ENCODE data around the gene COPE. TPM values are rescaled to one million over a fixed set of nuclear protein-coding genes. Genes with fewer than 3 reads are reported as not detected.
A peak's percentile ranks its signal among the peaks of the same experiment; 100 is the strongest.

COPE gene
- total RNA-seq, 1 experiment from 2014 or later, result 221 TPM

GRCh38 chr19:18866800-18867123 lies 52.4 kb downstream of the COPE start:
- Histone ChIP-seq H4K20me1 (ENCODE audit: insufficient read depth) (peaks cover 38% of the 10 kb centered on the region), H3K36me3 (ENCODE audit: low read depth) (peaks cover 25% of the 10 kb centered on the region), H3K27me3 (ENCODE audit: insufficient read depth, low read depth) (no peaks in the 10 kb centered on the region), H3K4me3 (no peak overlapping the region), H3K79me2 (ENCODE audit: low read depth) (no peaks in the 10 kb centered on the region), H3K27ac (no peak overlapping the region), H3K4me2 (no peak overlapping the region), H2AFZ (no peak overlapping the region), H3K9me3 (ENCODE audit: insufficient read depth, low read depth) (no peaks in the 10 kb centered on the region), H3K4me1 (replicated peaks; ENCODE audit: insufficient read depth) (0 out of 2 replicates have a peak, but pooled peaks cover 6% of the 10 kb centered on the region), H3F3A (ENCODE audit: insufficient read depth, low read depth) (peaks cover 49% of the 10 kb centered on the region; the same call in 1 of the 2 replicates), H3K9me2 (ENCODE audit: insufficient read depth) (no peaks in the 10 kb centered on the region)
- intact Hi-C loops (cut with micrococcal nuclease; ENCODE audit: unreplicated experiment), result no loop called here
- TF ChIP-seq CTCF (conservative IDR thresholded peaks at IDR 0.05) (peak; percentile 48; the same call in 1 of the 2 replicates), EZH2 (IDR thresholded peaks at IDR 0.05; ENCODE audit: low read depth) (no peak)
- ChIA-PET CTCF (interaction anchor here (0.6 kb wide), 1 partner anchor 85 kb away, joined by 23 read pairs; no protein-coding TSS in a partner anchor), POLR2A (ENCODE audit: unreplicated experiment) (no interaction called here)
- DNase-seq, result no peak
- no TSS peak for BruUV-seq (replicated peaks)

GRCh38 chr19:18865973-18866799 lies 53.0 kb downstream of the COPE start:
- ChIA-PET CTCF (interaction anchor here (0.6 kb wide), 1 partner anchor 86 kb away, joined by 23 read pairs; no protein-coding TSS in a partner anchor), POLR2A (ENCODE audit: unreplicated experiment) (no interaction called here)
- Histone ChIP-seq H3K27ac (no peak overlapping the region), H3K27me3 (ENCODE audit: insufficient read depth, low read depth) (no peaks in the 10 kb centered on the region), H3K79me2 (ENCODE audit: low read depth) (no peaks in the 10 kb centered on the region), H4K20me1 (ENCODE audit: insufficient read depth) (peaks cover 32% of the 10 kb centered on the region), H3K9me3 (ENCODE audit: insufficient read depth, low read depth) (no peaks in the 10 kb centered on the region), H2AFZ (no peak overlapping the region), H3K9me2 (ENCODE audit: insufficient read depth) (no peaks in the 10 kb centered on the region), H3K36me3 (ENCODE audit: low read depth) (peaks cover 29% of the 10 kb centered on the region), H3K4me3 (no peak overlapping the region), H3K4me1 (replicated peaks; ENCODE audit: insufficient read depth) (0 out of 2 replicates have a peak, but pooled peaks cover 6% of the 10 kb centered on the region), H3F3A (ENCODE audit: insufficient read depth, low read depth) (peaks cover 49% of the 10 kb centered on the region; the same call in 1 of the 2 replicates), H3K4me2 (no peak overlapping the region)
- intact Hi-C loops (cut with micrococcal nuclease; ENCODE audit: unreplicated experiment), result no loop called here
- no TSS peak for BruUV-seq (replicated peaks)
- TF ChIP-seq CTCF (conservative IDR thresholded peaks at IDR 0.05) (peak; percentile 82), EZH2 (IDR thresholded peaks at IDR 0.05; ENCODE audit: low read depth) (no peak)
- DNase-seq, result no peak

- Histone ChIP-seq H3K27me3 (ENCODE audit: insufficient read depth, low read depth) (no peaks in the 10 kb centered on the region), H2AFZ (no peak overlapping the region), H3F3A (ENCODE audit: insufficient read depth, low read depth) (peaks cover 47% of the 10 kb centered on the region; the same call in 1 of the 2 replicates), H3K27ac (no peak overlapping the region), H3K4me3 (no peak overlapping the region), H3K9me2 (ENCODE audit: insufficient read depth) (no peaks in the 10 kb centered on the region), H4K20me1 (ENCODE audit: insufficient read depth) (peaks cover 27% of the 10 kb centered on the region), H3K9me3 (ENCODE audit: insufficient read depth, low read depth) (no peaks in the 10 kb centered on the region), H3K4me1 (replicated peaks; ENCODE audit: insufficient read depth) (0 out of 2 replicates have a peak, but pooled peaks cover 6% of the 10 kb centered on the region), H3K4me2 (no peak overlapping the region), H3K79me2 (ENCODE audit: low read depth) (no peaks in the 10 kb centered on the region), H3K36me3 (ENCODE audit: low read depth) (peaks cover 34% of the 10 kb centered on the region)
- no peak for TF ChIP-seq CTCF (conservative IDR thresholded peaks at IDR 0.05)
- no peak for TF ChIP-seq EZH2 (IDR thresholded peaks at IDR 0.05; ENCODE audit: low read depth)
- POLR2A ChIA-PET (ENCODE audit: unreplicated experiment), result no interaction called here
- CTCF ChIA-PET, result no interaction called here
- DNase-seq, result no peak
- intact Hi-C loops (cut with micrococcal nuclease; ENCODE audit: unreplicated experiment), result no loop called here
- no TSS peak for BruUV-seq (replicated peaks)
Measured at GRCh38 chr19:18865106-18865972, 53.8 kb downstream of the COPE start.

Measured in PC-9 (cell line).